Transverse colon (tissue), 3 donors: ENCODE results near the gene EPPIN.

ENCODE experiments used
- POLR2A ChIP-seq: fragments of 450-650 bp; IDR thresholded peaks from one replicate; pipeline ENCODE4 v1.6.1; 2016; ENCODE audit warnings: antibody characterized with exemption, mild to moderate bottlenecking, moderate library complexity
- TF ChIP-seq, protein P1 (sequence below), 5 experiments: fragments of 200-600 bp in 3 of 5; fragments of 450-650 bp in 2 of 5; sonication (generic) in 3 of 5; IDR thresholded peaks; 1 replicate in 2 of 5; 2 replicates in 3 of 5; pipeline ENCODE4 v1.5.1; 2016 to 2017; ENCODE audit warnings: antibody characterized with exemption in 5 of 5, inconsistent platforms in 3 of 5, mild to moderate bottlenecking in 2 of 5, moderate library complexity in 1 of 5

GRCh38 chr20:45497971-45498494, 49.2 kb downstream of the EPPIN start:
- no peak for TF ChIP-seq POLR2A
- TF ChIP-seq, protein P1, sequence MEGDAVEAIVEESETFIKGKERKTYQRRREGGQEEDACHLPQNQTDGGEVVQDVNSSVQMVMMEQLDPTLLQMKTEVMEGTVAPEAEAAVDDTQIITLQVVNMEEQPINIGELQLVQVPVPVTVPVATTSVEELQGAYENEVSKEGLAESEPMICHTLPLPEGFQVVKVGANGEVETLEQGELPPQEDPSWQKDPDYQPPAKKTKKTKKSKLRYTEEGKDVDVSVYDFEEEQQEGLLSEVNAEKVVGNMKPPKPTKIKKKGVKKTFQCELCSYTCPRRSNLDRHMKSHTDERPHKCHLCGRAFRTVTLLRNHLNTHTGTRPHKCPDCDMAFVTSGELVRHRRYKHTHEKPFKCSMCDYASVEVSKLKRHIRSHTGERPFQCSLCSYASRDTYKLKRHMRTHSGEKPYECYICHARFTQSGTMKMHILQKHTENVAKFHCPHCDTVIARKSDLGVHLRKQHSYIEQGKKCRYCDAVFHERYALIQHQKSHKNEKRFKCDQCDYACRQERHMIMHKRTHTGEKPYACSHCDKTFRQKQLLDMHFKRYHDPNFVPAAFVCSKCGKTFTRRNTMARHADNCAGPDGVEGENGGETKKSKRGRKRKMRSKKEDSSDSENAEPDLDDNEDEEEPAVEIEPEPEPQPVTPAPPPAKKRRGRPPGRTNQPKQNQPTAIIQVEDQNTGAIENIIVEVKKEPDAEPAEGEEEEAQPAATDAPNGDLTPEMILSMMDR (IDR thresholded peaks at IDR 0.05), result no peak
